Thyroid gland (tissue), 4 donors: ENCODE measurements around the gene PTPRR.

ENCODE experiments used
- POLR2A ChIP-seq, 2 donors: fragments of 450-650 bp; IDR thresholded peaks; one replicate each; pipeline ENCODE4 v1.6.1; 2017; ENCODE audit warnings: antibody characterized with exemption in 2 of 2, mild to moderate bottlenecking in 2 of 2, moderate library complexity in 1 of 2
- TF ChIP-seq, protein P1 (sequence below), 6 experiments: fragments of 200-600 bp in 3 of 6; fragments of 450-650 bp in 3 of 6; sonication (generic) in 3 of 6; IDR thresholded peaks; one replicate each; pipeline ENCODE4 v1.5.1; 2016 to 2019; ENCODE audit warnings: antibody characterized with exemption in 6 of 6, mild to moderate bottlenecking in 2 of 6, inconsistent platforms in 1 of 6, moderate library complexity in 1 of 6

DNA sequence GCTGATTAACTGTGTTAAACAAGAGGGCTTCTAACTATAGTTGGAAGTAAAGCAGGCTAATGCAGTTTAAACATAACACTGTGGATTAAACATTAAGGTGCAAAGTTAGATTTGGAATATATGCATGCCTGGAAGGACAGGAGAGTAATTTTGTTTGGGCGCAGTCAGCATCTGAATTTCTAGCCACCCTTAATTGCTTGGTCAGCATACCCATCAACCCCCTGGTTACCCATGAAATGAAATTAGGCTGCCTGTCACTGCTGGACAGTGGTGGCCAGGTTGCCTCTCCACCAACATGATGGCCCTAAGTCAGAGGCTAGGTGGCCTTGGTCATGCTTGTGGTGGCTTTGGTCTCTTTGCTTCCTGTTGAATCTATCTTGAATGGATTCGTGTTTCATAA is 253.3 kb downstream of the PTPRR start:
- TF ChIP-seq, protein P1, sequence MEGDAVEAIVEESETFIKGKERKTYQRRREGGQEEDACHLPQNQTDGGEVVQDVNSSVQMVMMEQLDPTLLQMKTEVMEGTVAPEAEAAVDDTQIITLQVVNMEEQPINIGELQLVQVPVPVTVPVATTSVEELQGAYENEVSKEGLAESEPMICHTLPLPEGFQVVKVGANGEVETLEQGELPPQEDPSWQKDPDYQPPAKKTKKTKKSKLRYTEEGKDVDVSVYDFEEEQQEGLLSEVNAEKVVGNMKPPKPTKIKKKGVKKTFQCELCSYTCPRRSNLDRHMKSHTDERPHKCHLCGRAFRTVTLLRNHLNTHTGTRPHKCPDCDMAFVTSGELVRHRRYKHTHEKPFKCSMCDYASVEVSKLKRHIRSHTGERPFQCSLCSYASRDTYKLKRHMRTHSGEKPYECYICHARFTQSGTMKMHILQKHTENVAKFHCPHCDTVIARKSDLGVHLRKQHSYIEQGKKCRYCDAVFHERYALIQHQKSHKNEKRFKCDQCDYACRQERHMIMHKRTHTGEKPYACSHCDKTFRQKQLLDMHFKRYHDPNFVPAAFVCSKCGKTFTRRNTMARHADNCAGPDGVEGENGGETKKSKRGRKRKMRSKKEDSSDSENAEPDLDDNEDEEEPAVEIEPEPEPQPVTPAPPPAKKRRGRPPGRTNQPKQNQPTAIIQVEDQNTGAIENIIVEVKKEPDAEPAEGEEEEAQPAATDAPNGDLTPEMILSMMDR (IDR thresholded peaks at IDR 0.05): no peak
- TF ChIP-seq POLR2A (IDR thresholded peaks at IDR 0.05): no peak
